ENCODE measurements around the gene KCND3. TPM values are rescaled to one million over a fixed set of nuclear protein-coding genes. Genes with fewer than 3 reads are reported as not detected.

The KCND3 gene
- polyA plus RNA-seq, 1 donor from 2014 or later: 7.8 TPM

DNA sequence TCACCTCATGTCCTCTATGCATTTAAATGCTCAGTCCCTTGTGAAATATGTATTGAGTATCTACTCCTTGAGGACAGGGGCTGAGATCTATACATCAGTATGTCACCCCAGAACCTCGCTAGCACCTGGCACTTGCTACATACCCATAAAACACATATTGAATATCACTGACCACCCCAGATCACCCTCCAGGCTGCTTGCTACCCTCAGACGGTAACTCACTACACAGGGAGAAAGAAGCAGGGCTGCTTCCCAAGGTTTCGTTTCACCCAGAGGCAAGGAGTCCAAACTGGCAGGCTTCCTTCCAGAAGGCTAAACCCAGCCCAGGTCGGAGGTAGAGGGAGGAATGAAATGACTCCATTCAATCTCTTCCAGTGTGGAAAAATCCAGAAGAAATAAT is 258.8 kb downstream of the KCND3 start:
- Histone ChIP-seq H3K9me3 (ENCODE audit: low read length) (no peaks in the 10 kb centered on the region), H3K79me2 (replicated peaks; ENCODE audit: insufficient read depth, low read length) (no peaks in the 10 kb centered on the region), H3K36me3 (ENCODE audit: insufficient read depth, low read length) (no peaks in the 10 kb centered on the region), H3K9me2 (ENCODE audit: insufficient read depth, low read length) (no peaks in the 10 kb centered on the region), H3K4me3 (ENCODE audit: low read length) (no peak overlapping the region), H3K27ac (ENCODE audit: low read length) (no peak overlapping the region), H2AFZ (ENCODE audit: low read depth, low read length) (no peak overlapping the region), H3F3A (ENCODE audit: insufficient read depth, low read length, poor library complexity, severe bottlenecking) (no peaks in the 10 kb centered on the region), H3K27me3 (ENCODE audit: insufficient read depth, low read depth, low read length) (no peaks in the 10 kb centered on the region), H3K9ac (ENCODE audit: low read length) (no peak overlapping the region), H3K4me2 (ENCODE audit: low read length) (no peak overlapping the region), H4K20me1 (ENCODE audit: insufficient read depth) (no peaks in the 10 kb centered on the region)
- TF ChIP-seq EP300 (conservative IDR thresholded peaks at IDR 0.05; ENCODE audit: poor library complexity, severe bottlenecking): no peak
- TF ChIP-seq EZH2 (IDR thresholded peaks at IDR 0.05; ENCODE audit: borderline replicate concordance, insufficient read depth, low read length, poor library complexity, severe bottlenecking): no peak
- no peak for TF ChIP-seq SMC3 (conservative IDR thresholded peaks at IDR 0.05; ENCODE audit: poor library complexity)
- TF ChIP-seq MXI1 (conservative IDR thresholded peaks at IDR 0.05; ENCODE audit: poor library complexity, severe bottlenecking): no peak
- TF ChIP-seq POLR2AphosphoS5 (IDR thresholded peaks at IDR 0.05): no peak

DNA sequence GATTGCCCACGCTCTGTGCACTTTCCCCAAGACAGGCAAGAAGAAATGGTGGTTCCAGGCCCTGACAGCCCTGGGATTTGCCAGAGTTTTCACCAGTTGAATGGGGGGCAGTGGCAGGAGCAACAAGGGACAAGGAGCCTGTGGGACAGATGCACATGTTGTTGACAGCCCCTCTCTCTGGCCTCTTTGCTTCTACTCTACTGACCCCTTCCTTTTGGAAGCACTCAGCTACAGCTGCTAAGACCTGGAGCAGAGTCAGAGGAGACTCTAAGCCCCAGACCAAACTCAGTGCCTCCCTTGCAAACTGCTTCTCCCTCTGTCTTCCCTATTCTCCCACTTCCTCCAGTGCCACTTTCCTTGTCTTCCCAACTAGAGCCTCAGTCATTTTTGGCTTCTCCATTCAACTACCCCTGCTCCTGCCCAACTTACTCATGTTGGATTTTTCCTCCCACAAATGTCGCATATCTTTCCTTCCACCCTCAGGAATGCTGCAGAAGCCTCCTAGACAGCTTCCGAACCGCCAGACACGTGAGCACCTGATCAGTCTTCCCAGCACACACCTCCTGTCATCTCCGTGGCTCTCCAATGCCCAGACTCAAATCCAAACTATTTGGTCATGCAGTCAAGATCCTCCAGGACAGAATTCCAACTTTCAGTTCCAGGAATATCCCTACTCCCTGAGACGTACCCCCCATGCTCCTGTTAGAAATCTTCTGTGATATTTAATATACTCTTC is 259.4 kb downstream of the KCND3 start:
- H3K9me3 ChIP-seq (ENCODE audit: low read length): no peaks in the 10 kb centered on the region
- H3F3A ChIP-seq (ENCODE audit: insufficient read depth, low read length, poor library complexity, severe bottlenecking): no peaks in the 10 kb centered on the region
- H3K4me3 ChIP-seq (ENCODE audit: low read length): no peak overlapping the region
- no peak overlapping the region for H3K4me2 ChIP-seq (ENCODE audit: low read length)
- H3K9me2 ChIP-seq (ENCODE audit: insufficient read depth, low read length): no peaks in the 10 kb centered on the region
- no peak overlapping the region for H3K27ac ChIP-seq (ENCODE audit: low read length)
- no peaks in the 10 kb centered on the region for H3K36me3 ChIP-seq (ENCODE audit: insufficient read depth, low read length)
- TF ChIP-seq RAD21 (conservative IDR thresholded peaks at IDR 0.05) (no peak), EZH2 (IDR thresholded peaks at IDR 0.05; ENCODE audit: borderline replicate concordance, insufficient read depth, low read length, poor library complexity, severe bottlenecking) (no peak), EP300 (conservative IDR thresholded peaks at IDR 0.05; ENCODE audit: poor library complexity, severe bottlenecking) (no peak), TAF1 (IDR thresholded peaks at IDR 0.05; ENCODE audit: low read depth) (no peak), POLR2AphosphoS5 (IDR thresholded peaks at IDR 0.05) (no peak), MXI1 (conservative IDR thresholded peaks at IDR 0.05; ENCODE audit: poor library complexity, severe bottlenecking) (no peak), SMC3 (conservative IDR thresholded peaks at IDR 0.05; ENCODE audit: poor library complexity) (no peak)
- TF ChIP-seq, protein P1, sequence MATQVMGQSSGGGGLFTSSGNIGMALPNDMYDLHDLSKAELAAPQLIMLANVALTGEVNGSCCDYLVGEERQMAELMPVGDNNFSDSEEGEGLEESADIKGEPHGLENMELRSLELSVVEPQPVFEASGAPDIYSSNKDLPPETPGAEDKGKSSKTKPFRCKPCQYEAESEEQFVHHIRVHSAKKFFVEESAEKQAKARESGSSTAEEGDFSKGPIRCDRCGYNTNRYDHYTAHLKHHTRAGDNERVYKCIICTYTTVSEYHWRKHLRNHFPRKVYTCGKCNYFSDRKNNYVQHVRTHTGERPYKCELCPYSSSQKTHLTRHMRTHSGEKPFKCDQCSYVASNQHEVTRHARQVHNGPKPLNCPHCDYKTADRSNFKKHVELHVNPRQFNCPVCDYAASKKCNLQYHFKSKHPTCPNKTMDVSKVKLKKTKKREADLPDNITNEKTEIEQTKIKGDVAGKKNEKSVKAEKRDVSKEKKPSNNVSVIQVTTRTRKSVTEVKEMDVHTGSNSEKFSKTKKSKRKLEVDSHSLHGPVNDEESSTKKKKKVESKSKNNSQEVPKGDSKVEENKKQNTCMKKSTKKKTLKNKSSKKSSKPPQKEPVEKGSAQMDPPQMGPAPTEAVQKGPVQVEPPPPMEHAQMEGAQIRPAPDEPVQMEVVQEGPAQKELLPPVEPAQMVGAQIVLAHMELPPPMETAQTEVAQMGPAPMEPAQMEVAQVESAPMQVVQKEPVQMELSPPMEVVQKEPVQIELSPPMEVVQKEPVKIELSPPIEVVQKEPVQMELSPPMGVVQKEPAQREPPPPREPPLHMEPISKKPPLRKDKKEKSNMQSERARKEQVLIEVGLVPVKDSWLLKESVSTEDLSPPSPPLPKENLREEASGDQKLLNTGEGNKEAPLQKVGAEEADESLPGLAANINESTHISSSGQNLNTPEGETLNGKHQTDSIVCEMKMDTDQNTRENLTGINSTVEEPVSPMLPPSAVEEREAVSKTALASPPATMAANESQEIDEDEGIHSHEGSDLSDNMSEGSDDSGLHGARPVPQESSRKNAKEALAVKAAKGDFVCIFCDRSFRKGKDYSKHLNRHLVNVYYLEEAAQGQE (IDR thresholded peaks at IDR 0.05; ENCODE audit: borderline replicate concordance): no peak
- TF ChIP-seq, protein P2, sequence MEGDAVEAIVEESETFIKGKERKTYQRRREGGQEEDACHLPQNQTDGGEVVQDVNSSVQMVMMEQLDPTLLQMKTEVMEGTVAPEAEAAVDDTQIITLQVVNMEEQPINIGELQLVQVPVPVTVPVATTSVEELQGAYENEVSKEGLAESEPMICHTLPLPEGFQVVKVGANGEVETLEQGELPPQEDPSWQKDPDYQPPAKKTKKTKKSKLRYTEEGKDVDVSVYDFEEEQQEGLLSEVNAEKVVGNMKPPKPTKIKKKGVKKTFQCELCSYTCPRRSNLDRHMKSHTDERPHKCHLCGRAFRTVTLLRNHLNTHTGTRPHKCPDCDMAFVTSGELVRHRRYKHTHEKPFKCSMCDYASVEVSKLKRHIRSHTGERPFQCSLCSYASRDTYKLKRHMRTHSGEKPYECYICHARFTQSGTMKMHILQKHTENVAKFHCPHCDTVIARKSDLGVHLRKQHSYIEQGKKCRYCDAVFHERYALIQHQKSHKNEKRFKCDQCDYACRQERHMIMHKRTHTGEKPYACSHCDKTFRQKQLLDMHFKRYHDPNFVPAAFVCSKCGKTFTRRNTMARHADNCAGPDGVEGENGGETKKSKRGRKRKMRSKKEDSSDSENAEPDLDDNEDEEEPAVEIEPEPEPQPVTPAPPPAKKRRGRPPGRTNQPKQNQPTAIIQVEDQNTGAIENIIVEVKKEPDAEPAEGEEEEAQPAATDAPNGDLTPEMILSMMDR (IDR thresholded peaks at IDR 0.05; ENCODE audit: poor library complexity, severe bottlenecking): no peak
- H3K79me2 ChIP-seq (replicated peaks; ENCODE audit: insufficient read depth, low read length): no peaks in the 10 kb centered on the region
- H3K9ac ChIP-seq (ENCODE audit: low read length): no peak overlapping the region
- H2AFZ ChIP-seq (ENCODE audit: low read depth, low read length): no peak overlapping the region
- no peaks in the 10 kb centered on the region for H3K27me3 ChIP-seq (ENCODE audit: insufficient read depth, low read depth, low read length)
- no peaks in the 10 kb centered on the region for H4K20me1 ChIP-seq (ENCODE audit: insufficient read depth)
